Left lung (tissue), 10 donors: ENCODE data around the gene SOX18. TPM values are rescaled to one million over a fixed set of nuclear protein-coding genes. Genes with fewer than 3 reads are reported as not detected.

Experiments
- ATAC-seq: fragments of 200-7000 bp; cut with Tn5 transposase; one replicate; pipeline ENCODE4 v1.9.1; 2020; ENCODE audit warnings: moderate library complexity
- DNase-seq, 4 donors: peaks; one replicate each; pipeline ENCODE4 v3.0.0-alpha.2; 2013 to 2020
- H3K27ac ChIP-seq, 2 donors: fragments of 200-600 bp; sonication (generic) in 1 of 2; one replicate each; pipeline versions ENCODE4 v1.5.0 to v1.8.0; 2020 to 2021
- H3K27me3 ChIP-seq, 2 donors: fragments of 200-600 bp; sonication (generic) in 1 of 2; one replicate each; pipeline versions ENCODE4 v1.5.0 to v1.8.0; 2020 to 2021
- H3K36me3 ChIP-seq, 2 donors: fragments of 200-600 bp; sonication (generic) in 1 of 2; one replicate each; pipeline versions ENCODE4 v1.5.0 to v1.8.0; 2020 to 2021
- H3K4me1 ChIP-seq, 2 donors: fragments of 200-600 bp; one replicate each; pipeline ENCODE4 v1.8.0; 2021
- H3K4me3 ChIP-seq, 2 donors: fragments of 200-600 bp; sonication (generic) in 1 of 2; one replicate each; pipeline versions ENCODE4 v1.5.0 to v1.8.0; 2020 to 2021; ENCODE audit warnings: mild to moderate bottlenecking in 1 of 2
- H3K9me3 ChIP-seq, 2 donors: fragments of 200-600 bp; sonication (generic) in 1 of 2; one replicate each; pipeline versions ENCODE4 v1.5.0 to v1.8.0; 2020 to 2021
- CTCF ChIP-seq, 2 donors: fragments of 200-600 bp; sonication (generic) in 1 of 2; IDR thresholded peaks; one replicate each; pipeline versions ENCODE4 v1.5.0 to v1.8.0; 2021; ENCODE audit warnings: antibody characterized with exemption in 2 of 2
- intact Hi-C, 2 donors: fragments of 100-400 bp; cut with DNase I; formaldehyde crosslinking; loops; one replicate each; pipeline versions ENCODE4 v1.11.2 to v1.14.2; 2022
- polyA plus RNA-seq, 6 donors: library from polyadenylated mRNA; unstranded; fragments of 120-200 nt; gene quantifications; one replicate each; pipeline ENCODE4 v1.2.1, GENCODE V29; 2013; ENCODE audit not compliant: insufficient read length in 6 of 6
- total RNA-seq, 2 donors: library from RNA; stranded (reverse); fragmentation: NEBNext Ultra II Directional; extraction: Animal tissue kit (Norgen Biotek cat#: 25700); gene quantifications; one replicate each; pipeline ENCODE4 v1.2.1, GENCODE V29; 2021
- donor health status: DM: no; HTN: yes; CAD: no.
- donor health status: DM: no; HTN: no; CAD: no.

Gene SOX18
- total and polyA plus RNA-seq, 8 donors = 11.5 to 69.2 (median 18.2) TPM

GRCh38 chr20:64063389-64064144 lies 14.1 kb upstream of the SOX18 start:
- ATAC-seq = peak; percentile 5
- no peaks in the 10 kb centered on the region for H3K27me3 ChIP-seq
- peak overlapping the region; percentile 91 to 95 for H3K4me3 ChIP-seq
- peak overlapping the region; percentile 79 to 83 for H3K27ac ChIP-seq
- DNase-seq = no peak
- no peaks in the 10 kb centered on the region for H3K9me3 ChIP-seq
- H3K4me1 ChIP-seq = peaks cover 16 to 41% of the 10 kb centered on the region in 2 donors
- no peaks in the 10 kb centered on the region for H3K36me3 ChIP-seq
- intact Hi-C loops = no loop called here
- no peak for TF ChIP-seq CTCF (IDR thresholded peaks at IDR 0.05)

- DNase-seq (peak; percentile 95 to 99 (median 98)), ATAC-seq (peak; percentile 98)
- no peaks in the 10 kb centered on the region for H3K9me3 ChIP-seq
- intact Hi-C loops = no loop called here
- H3K27me3 ChIP-seq = no peaks in the 10 kb centered on the region
- peak within 1 kb of the TSS; percentile 91 to 95 for H3K4me3 ChIP-seq
- no peaks in the 10 kb centered on the region for H3K36me3 ChIP-seq
- no peak for TF ChIP-seq CTCF (IDR thresholded peaks at IDR 0.05)
- peaks cover 16 to 48% of the 10 kb centered on the region in 2 donors for H3K4me1 ChIP-seq
- H3K27ac ChIP-seq = peak within 1 kb of the TSS; percentile 79 to 83
These were observed 13.4 kb upstream of the SOX18 start, which contains the start of gene TCEA2 for GRCh38 chr20:64062596-64063388. TSS of gene TCEA2 (plus strand) at chr20:64063198. CDS start at chr20:64063313, 115 bp downstream.

- no peak for TF ChIP-seq CTCF (IDR thresholded peaks at IDR 0.05)
These were observed 12.8 kb upstream of the SOX18 start for GRCh38 chr20:64062276-64062595.

GRCh38 chr20:64058536-64058935 lies 9.1 kb upstream of the SOX18 start:
- H3K27me3 ChIP-seq = peaks cover 0 to 39% of the 10 kb centered on the region in 2 donors
- no peak for DNase-seq
- no peak for TF ChIP-seq CTCF (IDR thresholded peaks at IDR 0.05)
- no peak overlapping the region for H3K4me3 ChIP-seq
- no peak for ATAC-seq
- H3K4me1 ChIP-seq = peaks cover 12 to 54% of the 10 kb centered on the region in 2 donors
- H3K9me3 ChIP-seq = no peaks in the 10 kb centered on the region
- H3K36me3 ChIP-seq = no peaks in the 10 kb centered on the region
- H3K27ac ChIP-seq = no peak overlapping the region
- intact Hi-C loops = no loop called here

More at GRCh38 chr20:64062276-64062595, 12.8 kb upstream of the SOX18 start:
- intact Hi-C loops = no loop called here
- no peak for ATAC-seq
- Histone ChIP-seq H3K36me3 (no peaks in the 10 kb centered on the region), H3K27ac (peak overlapping the region; percentile 79 to 83), H3K27me3 (peaks cover 0 to 4% of the 10 kb centered on the region in 2 donors), H3K9me3 (no peaks in the 10 kb centered on the region), H3K4me3 (peak overlapping the region; percentile 91 to 95), H3K4me1 (peaks cover 16 to 54% of the 10 kb centered on the region in 2 donors)
- DNase-seq = no peak
